DOHH2 (cell line): ENCODE data around the gene WFIKKN2.

ENCODE experiments used
- EZH2phosphoT487 ChIP-seq: fragments of 200-600 bp; sonication (generic); IDR thresholded peaks from 2 replicates; pipeline ENCODE4 v1.6.1; 2017; ENCODE audit warnings: borderline replicate concordance, mild to moderate bottlenecking, antibody characterized with exemption, low read length, moderate library complexity, mixed read lengths
- TF ChIP-seq, protein P1 (sequence below): fragments of 200-600 bp; sonication (generic); IDR thresholded peaks from one replicate; pipeline ENCODE4 v1.5.1; 2014; ENCODE audit warnings: antibody characterized with exemption, mild to moderate bottlenecking, low read depth, low read length; ENCODE audit not compliant: poor library complexity, severe bottlenecking

DNA sequence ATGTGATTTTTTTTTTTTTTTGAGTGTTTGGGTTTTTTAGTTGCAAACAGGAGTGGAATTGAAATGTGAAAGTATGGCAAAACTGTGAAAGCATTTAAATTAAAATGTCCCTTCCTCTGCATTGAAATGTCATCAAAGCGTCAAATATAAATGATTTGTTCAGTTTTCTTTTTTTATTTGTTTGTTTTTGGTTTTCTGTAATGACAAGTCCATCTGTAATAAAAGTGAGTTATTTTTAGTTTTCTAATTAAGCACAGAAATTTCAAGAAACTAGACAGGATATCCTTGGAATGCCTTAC, 32.7 kb downstream of the WFIKKN2 start:
- TF ChIP-seq, protein P1, sequence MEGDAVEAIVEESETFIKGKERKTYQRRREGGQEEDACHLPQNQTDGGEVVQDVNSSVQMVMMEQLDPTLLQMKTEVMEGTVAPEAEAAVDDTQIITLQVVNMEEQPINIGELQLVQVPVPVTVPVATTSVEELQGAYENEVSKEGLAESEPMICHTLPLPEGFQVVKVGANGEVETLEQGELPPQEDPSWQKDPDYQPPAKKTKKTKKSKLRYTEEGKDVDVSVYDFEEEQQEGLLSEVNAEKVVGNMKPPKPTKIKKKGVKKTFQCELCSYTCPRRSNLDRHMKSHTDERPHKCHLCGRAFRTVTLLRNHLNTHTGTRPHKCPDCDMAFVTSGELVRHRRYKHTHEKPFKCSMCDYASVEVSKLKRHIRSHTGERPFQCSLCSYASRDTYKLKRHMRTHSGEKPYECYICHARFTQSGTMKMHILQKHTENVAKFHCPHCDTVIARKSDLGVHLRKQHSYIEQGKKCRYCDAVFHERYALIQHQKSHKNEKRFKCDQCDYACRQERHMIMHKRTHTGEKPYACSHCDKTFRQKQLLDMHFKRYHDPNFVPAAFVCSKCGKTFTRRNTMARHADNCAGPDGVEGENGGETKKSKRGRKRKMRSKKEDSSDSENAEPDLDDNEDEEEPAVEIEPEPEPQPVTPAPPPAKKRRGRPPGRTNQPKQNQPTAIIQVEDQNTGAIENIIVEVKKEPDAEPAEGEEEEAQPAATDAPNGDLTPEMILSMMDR, result no peak
- TF ChIP-seq EZH2phosphoT487, result no peak
